ENCODE results near the gene GARNL3.

Gene GARNL3

GRCh38 chr9:127356906-127357305 lies 92.3 kb downstream of the GARNL3 start:
- Mint-ChIP-seq H3K4me3 (no peak overlapping the region), H3K27ac (no peak overlapping the region), H3K9me3 (no peaks in the 10 kb centered on the region), H3K36me3 (ENCODE audit: low read depth) (no peaks in the 10 kb centered on the region), H3K27me3 (peaks cover 28% of the 10 kb centered on the region), H3K4me1 (ENCODE audit: low read depth) (no peaks in the 10 kb centered on the region)

- no peaks in the 10 kb centered on the region for H3K4me1 Mint-ChIP-seq (ENCODE audit: low read depth)
- H3K9me3 Mint-ChIP-seq = no peaks in the 10 kb centered on the region
- H3K27ac Mint-ChIP-seq = no peak overlapping the region
- no peak overlapping the region for H3K4me3 Mint-ChIP-seq
- peaks cover 23% of the 10 kb centered on the region for H3K27me3 Mint-ChIP-seq
- no peaks in the 10 kb centered on the region for H3K36me3 Mint-ChIP-seq (ENCODE audit: low read depth)
Measured at GRCh38 chr9:127358023-127358535, 93.5 kb downstream of the GARNL3 start.

GRCh38 chr9:127358770-127359169 lies 94.2 kb downstream of the GARNL3 start:
- peaks cover 28% of the 10 kb centered on the region for H3K27me3 Mint-ChIP-seq
- no peak overlapping the region for H3K4me3 Mint-ChIP-seq
- H3K36me3 Mint-ChIP-seq (ENCODE audit: low read depth) = no peaks in the 10 kb centered on the region
- H3K9me3 Mint-ChIP-seq = no peaks in the 10 kb centered on the region
- H3K27ac Mint-ChIP-seq = no peak overlapping the region
- H3K4me1 Mint-ChIP-seq (ENCODE audit: low read depth) = no peaks in the 10 kb centered on the region

GRCh38 chr9:127360250-127360649 lies 95.7 kb downstream of the GARNL3 start:
- Mint-ChIP-seq H3K27ac (no peak overlapping the region), H3K4me3 (no peak overlapping the region), H3K9me3 (no peaks in the 10 kb centered on the region), H3K36me3 (ENCODE audit: low read depth) (no peaks in the 10 kb centered on the region), H3K4me1 (ENCODE audit: low read depth) (no peaks in the 10 kb centered on the region), H3K27me3 (peaks cover 24% of the 10 kb centered on the region)

GRCh38 chr9:127360829-127361228 lies 96.3 kb downstream of the GARNL3 start:
- Mint-ChIP-seq H3K27ac (no peak overlapping the region), H3K4me3 (no peak overlapping the region), H3K9me3 (no peaks in the 10 kb centered on the region), H3K36me3 (ENCODE audit: low read depth) (no peaks in the 10 kb centered on the region), H3K4me1 (ENCODE audit: low read depth) (no peaks in the 10 kb centered on the region), H3K27me3 (peaks cover 18% of the 10 kb centered on the region)

GRCh38 chr9:127361561-127361960 lies 97.0 kb downstream of the GARNL3 start:
- H3K4me3 Mint-ChIP-seq = no peak overlapping the region
- H3K27ac Mint-ChIP-seq = no peak overlapping the region
- no peaks in the 10 kb centered on the region for H3K4me1 Mint-ChIP-seq (ENCODE audit: low read depth)
- no peaks in the 10 kb centered on the region for H3K9me3 Mint-ChIP-seq
- H3K27me3 Mint-ChIP-seq = peaks cover 19% of the 10 kb centered on the region
- H3K36me3 Mint-ChIP-seq (ENCODE audit: low read depth) = no peaks in the 10 kb centered on the region

GRCh38 chr9:127362829-127363228 lies 98.3 kb downstream of the GARNL3 start:
- Mint-ChIP-seq H3K27ac (no peak overlapping the region), H3K27me3 (peaks cover 29% of the 10 kb centered on the region), H3K36me3 (ENCODE audit: low read depth) (no peaks in the 10 kb centered on the region), H3K4me3 (no peak overlapping the region), H3K4me1 (ENCODE audit: low read depth) (no peaks in the 10 kb centered on the region), H3K9me3 (no peaks in the 10 kb centered on the region)

- Mint-ChIP-seq H3K27me3 (peaks cover 50% of the 10 kb centered on the region), H3K9me3 (no peaks in the 10 kb centered on the region), H3K36me3 (ENCODE audit: low read depth) (no peaks in the 10 kb centered on the region), H3K27ac (no peak overlapping the region), H3K4me1 (ENCODE audit: low read depth) (no peaks in the 10 kb centered on the region), H3K4me3 (no peak overlapping the region)
Measured at GRCh38 chr9:127365461-127365860, 100.9 kb downstream of the GARNL3 start.

- H3K27ac Mint-ChIP-seq = no peak overlapping the region
- H3K27me3 Mint-ChIP-seq = peaks cover 60% of the 10 kb centered on the region
- no peaks in the 10 kb centered on the region for H3K9me3 Mint-ChIP-seq
- no peak overlapping the region for H3K4me3 Mint-ChIP-seq
- H3K36me3 Mint-ChIP-seq (ENCODE audit: low read depth) = no peaks in the 10 kb centered on the region
- H3K4me1 Mint-ChIP-seq (ENCODE audit: low read depth) = no peaks in the 10 kb centered on the region
Measured at GRCh38 chr9:127366594-127366993, 102.0 kb downstream of the GARNL3 start.

- Mint-ChIP-seq H3K27me3 (peaks cover 69% of the 10 kb centered on the region), H3K4me1 (ENCODE audit: low read depth) (no peaks in the 10 kb centered on the region), H3K36me3 (ENCODE audit: low read depth) (no peaks in the 10 kb centered on the region), H3K27ac (no peak overlapping the region), H3K4me3 (no peak overlapping the region), H3K9me3 (no peaks in the 10 kb centered on the region)
Measured at GRCh38 chr9:127368852-127369402, 104.4 kb downstream of the GARNL3 start.

GRCh38 chr9:127369428-127369827 lies 104.9 kb downstream of the GARNL3 start:
- Mint-ChIP-seq H3K36me3 (ENCODE audit: low read depth) (no peaks in the 10 kb centered on the region), H3K27ac (no peak overlapping the region), H3K4me3 (no peak overlapping the region), H3K4me1 (ENCODE audit: low read depth) (no peaks in the 10 kb centered on the region), H3K27me3 (peaks cover 67% of the 10 kb centered on the region), H3K9me3 (no peaks in the 10 kb centered on the region)

GRCh38 chr9:127370147-127370579 lies 105.6 kb downstream of the GARNL3 start:
- Mint-ChIP-seq H3K9me3 (no peaks in the 10 kb centered on the region), H3K27ac (no peak overlapping the region), H3K27me3 (peaks cover 73% of the 10 kb centered on the region), H3K36me3 (ENCODE audit: low read depth) (no peaks in the 10 kb centered on the region), H3K4me3 (no peak overlapping the region), H3K4me1 (ENCODE audit: low read depth) (no peaks in the 10 kb centered on the region)

GRCh38 chr9:127370672-127371648 lies 106.4 kb downstream of the GARNL3 start:
- Mint-ChIP-seq H3K4me3 (no peak overlapping the region), H3K27ac (no peak overlapping the region), H3K36me3 (ENCODE audit: low read depth) (no peaks in the 10 kb centered on the region), H3K27me3 (peaks cover 81% of the 10 kb centered on the region), H3K4me1 (ENCODE audit: low read depth) (no peaks in the 10 kb centered on the region), H3K9me3 (no peaks in the 10 kb centered on the region)

- Mint-ChIP-seq H3K36me3 (ENCODE audit: low read depth) (no peaks in the 10 kb centered on the region), H3K27me3 (peaks cover 76% of the 10 kb centered on the region), H3K27ac (no peak overlapping the region), H3K4me1 (ENCODE audit: low read depth) (no peaks in the 10 kb centered on the region), H3K9me3 (peaks cover 7% of the 10 kb centered on the region), H3K4me3 (no peak overlapping the region)
Measured at GRCh38 chr9:127380479-127380878, 115.9 kb downstream of the GARNL3 start.

- Mint-ChIP-seq H3K9me3 (peaks cover 7% of the 10 kb centered on the region), H3K4me1 (ENCODE audit: low read depth) (peaks cover 4% of the 10 kb centered on the region), H3K36me3 (ENCODE audit: low read depth) (no peaks in the 10 kb centered on the region), H3K27me3 (peaks cover 76% of the 10 kb centered on the region), H3K27ac (no peak overlapping the region), H3K4me3 (no peak overlapping the region)
Measured at GRCh38 chr9:127382541-127382940, 118.0 kb downstream of the GARNL3 start.
